Adipocyte (in vitro differentiated cells): ENCODE results near the gene ZNHIT2.
A peak's percentile ranks its signal among the peaks of the same experiment; 100 is the strongest.

Experiments
- DNase-seq: peaks from one replicate; pipeline ENCODE4 v3.0.0-alpha.2; 2015; ENCODE audit warnings: low read depth
- H3K27me3 ChIP-seq: replicated peaks from 2 replicates; pipeline ENCODE4 v1.7.0; 2013; ENCODE audit warnings: mild to moderate bottlenecking, low read length, moderate library complexity; ENCODE audit not compliant: control insufficient read depth, insufficient read depth
- H3K36me3 ChIP-seq: 2 replicates; pipeline ENCODE4 v1.7.0; 2013; ENCODE audit warnings: low read length, mild to moderate bottlenecking, moderate library complexity; ENCODE audit not compliant: control insufficient read depth, insufficient read depth, severe bottlenecking
- H3K4me1 ChIP-seq: 2 replicates; pipeline ENCODE4 v1.7.0; 2013; ENCODE audit warnings: mild to moderate bottlenecking, low read length, moderate library complexity; ENCODE audit not compliant: control insufficient read depth, insufficient read depth
- H3K4me3 ChIP-seq: 2 replicates; pipeline ENCODE4 v1.7.0; 2013; ENCODE audit warnings: mild to moderate bottlenecking, low read length, moderate library complexity
- H3K9ac ChIP-seq: 2 replicates; pipeline ENCODE4 v1.7.0; 2013; ENCODE audit warnings: mild to moderate bottlenecking, low read length, moderate library complexity
- H3K9me3 ChIP-seq: 2 replicates; pipeline ENCODE4 v1.7.0; 2013; ENCODE audit warnings: mild to moderate bottlenecking, low read length, moderate library complexity; ENCODE audit not compliant: control insufficient read depth

Gene ZNHIT2

GRCh38 chr11:65132988-65133700 lies 15.6 kb upstream of the ZNHIT2 start:
- peak; percentile 7 for DNase-seq
- Histone ChIP-seq H3K9ac (peak overlapping the region; percentile 100), H3K36me3 (peaks cover 48% of the 10 kb centered on the region), H3K9me3 (no peaks in the 10 kb centered on the region), H3K4me3 (peak overlapping the region; percentile 97), H3K27me3 (no peaks in the 10 kb centered on the region), H3K4me1 (peaks cover 16% of the 10 kb centered on the region)

GRCh38 chr11:65132238-65132987 lies 14.9 kb upstream of the ZNHIT2 start:
- no peaks in the 10 kb centered on the region for H3K9me3 ChIP-seq
- H3K4me1 ChIP-seq: peaks cover 16% of the 10 kb centered on the region
- DNase-seq: no peak
- peak overlapping the region; percentile 100 for H3K9ac ChIP-seq
- H3K27me3 ChIP-seq: no peaks in the 10 kb centered on the region
- peaks cover 55% of the 10 kb centered on the region for H3K36me3 ChIP-seq
- H3K4me3 ChIP-seq: peak overlapping the region; percentile 97

- peaks cover 60% of the 10 kb centered on the region for H3K36me3 ChIP-seq
- H3K9ac ChIP-seq: peak overlapping the region; percentile 32
- peaks cover 16% of the 10 kb centered on the region for H3K4me1 ChIP-seq
- no peak for DNase-seq
- no peak overlapping the region for H3K4me3 ChIP-seq
- H3K27me3 ChIP-seq: no peaks in the 10 kb centered on the region
- H3K9me3 ChIP-seq: no peaks in the 10 kb centered on the region
Measured at GRCh38 chr11:65131895-65132237, 14.4 kb upstream of the ZNHIT2 start.

- peaks cover 16% of the 10 kb centered on the region for H3K4me1 ChIP-seq
- no peak overlapping the region for H3K4me3 ChIP-seq
- DNase-seq: no peak
- H3K9me3 ChIP-seq: no peaks in the 10 kb centered on the region
- H3K36me3 ChIP-seq: peaks cover 65% of the 10 kb centered on the region
- no peak overlapping the region for H3K9ac ChIP-seq
- no peaks in the 10 kb centered on the region for H3K27me3 ChIP-seq
Measured at GRCh38 chr11:65131417-65131776, 13.9 kb upstream of the ZNHIT2 start.

- Histone ChIP-seq H3K4me1 (peaks cover 16% of the 10 kb centered on the region), H3K4me3 (no peak overlapping the region), H3K36me3 (peaks cover 70% of the 10 kb centered on the region), H3K9ac (no peak overlapping the region), H3K9me3 (no peaks in the 10 kb centered on the region), H3K27me3 (no peaks in the 10 kb centered on the region)
- no peak for DNase-seq
Measured at GRCh38 chr11:65130631-65131416, 13.3 kb upstream of the ZNHIT2 start.

GRCh38 chr11:65129649-65130441 lies 12.3 kb upstream of the ZNHIT2 start:
- Histone ChIP-seq H3K9me3 (no peaks in the 10 kb centered on the region), H3K9ac (no peak overlapping the region), H3K4me1 (peaks cover 11% of the 10 kb centered on the region), H3K4me3 (no peak overlapping the region), H3K27me3 (no peaks in the 10 kb centered on the region), H3K36me3 (peaks cover 80% of the 10 kb centered on the region)
- DNase-seq: no peak

- H3K4me1 ChIP-seq: peaks cover 11% of the 10 kb centered on the region
- H3K4me3 ChIP-seq: no peak overlapping the region
- H3K9me3 ChIP-seq: no peaks in the 10 kb centered on the region
- peaks cover 84% of the 10 kb centered on the region for H3K36me3 ChIP-seq
- no peak overlapping the region for H3K9ac ChIP-seq
- no peaks in the 10 kb centered on the region for H3K27me3 ChIP-seq
- DNase-seq: no peak
Measured at GRCh38 chr11:65128182-65129145, 11.0 kb upstream of the ZNHIT2 start.

- Histone ChIP-seq H3K4me3 (no peak overlapping the region), H3K27me3 (no peaks in the 10 kb centered on the region), H3K4me1 (peaks cover 9% of the 10 kb centered on the region), H3K9me3 (no peaks in the 10 kb centered on the region), H3K9ac (no peak overlapping the region), H3K36me3 (peaks cover 80% of the 10 kb centered on the region)
- DNase-seq: no peak
Measured at GRCh38 chr11:65127473-65128181, 10.1 kb upstream of the ZNHIT2 start.

- Histone ChIP-seq H3K4me3 (no peak overlapping the region), H3K36me3 (peaks cover 71% of the 10 kb centered on the region), H3K4me1 (peaks cover 5% of the 10 kb centered on the region), H3K27me3 (no peaks in the 10 kb centered on the region), H3K9ac (no peak overlapping the region), H3K9me3 (no peaks in the 10 kb centered on the region)
- no peak for DNase-seq
Measured at GRCh38 chr11:65126624-65127274, 9.2 kb upstream of the ZNHIT2 start.
